ENCODE data around the gene PRELID2.

PRELID2 gene

GRCh38 chr5:145858959-145859358, 23.8 kb upstream of the PRELID2 start:
- Histone ChIP-seq H3K4me2 (ENCODE audit: low read depth, low read length, poor library complexity, severe bottlenecking) (no peak overlapping the region), H3K36me3 (ENCODE audit: insufficient read depth, low read length) (no peaks in the 10 kb centered on the region), H3K9me2 (replicated peaks; ENCODE audit: low read depth, low read length) (no peaks in the 10 kb centered on the region), H3K27me3 (ENCODE audit: insufficient read depth, low read length, poor library complexity, severe bottlenecking) (no peaks in the 10 kb centered on the region), H3F3A (ENCODE audit: low read depth) (peaks cover 3% of the 10 kb centered on the region; the same call in 1 of the 2 replicates), H3K79me2 (ENCODE audit: insufficient read depth, low read length) (no peaks in the 10 kb centered on the region), H3K4me3 (ENCODE audit: low read length, poor library complexity, severe bottlenecking) (no peak overlapping the region), H2AFZ (ENCODE audit: low read length) (no peak overlapping the region), H3K9me3 (ENCODE audit: insufficient read depth, low read depth, low read length) (no peaks in the 10 kb centered on the region), H3K4me1 (ENCODE audit: insufficient read depth, low read length, poor library complexity, severe bottlenecking) (peaks cover 28% of the 10 kb centered on the region), H3K9ac (ENCODE audit: low read depth, low read length, poor library complexity, severe bottlenecking) (no peak overlapping the region), H4K20me1 (ENCODE audit: insufficient read depth, low read length, poor library complexity, severe bottlenecking) (no peaks in the 10 kb centered on the region)
- TF ChIP-seq CTCF (conservative IDR thresholded peaks at IDR 0.05; ENCODE audit: low read length) (no peak), EZH2phosphoT487 (IDR thresholded peaks at IDR 0.05; ENCODE audit: borderline replicate concordance) (no peak)

- Histone ChIP-seq H3K4me1 (ENCODE audit: insufficient read depth, low read length, poor library complexity, severe bottlenecking) (peaks cover 39% of the 10 kb centered on the region), H3K4me3 (ENCODE audit: low read length, poor library complexity, severe bottlenecking) (no peak overlapping the region), H3K79me2 (ENCODE audit: insufficient read depth, low read length) (no peaks in the 10 kb centered on the region), H3K4me2 (ENCODE audit: low read depth, low read length, poor library complexity, severe bottlenecking) (peak overlapping the region; percentile 65), H3K27me3 (ENCODE audit: insufficient read depth, low read length, poor library complexity, severe bottlenecking) (no peaks in the 10 kb centered on the region), H3K9me2 (replicated peaks; ENCODE audit: low read depth, low read length) (no peaks in the 10 kb centered on the region), H3K36me3 (ENCODE audit: insufficient read depth, low read length) (no peaks in the 10 kb centered on the region), H3F3A (ENCODE audit: low read depth) (peaks cover 3% of the 10 kb centered on the region; the same call in 1 of the 2 replicates), H3K9ac (ENCODE audit: low read depth, low read length, poor library complexity, severe bottlenecking) (peak overlapping the region; percentile 63), H4K20me1 (ENCODE audit: insufficient read depth, low read length, poor library complexity, severe bottlenecking) (no peaks in the 10 kb centered on the region), H2AFZ (ENCODE audit: low read length) (peak overlapping the region; percentile 23), H3K9me3 (ENCODE audit: insufficient read depth, low read depth, low read length) (no peaks in the 10 kb centered on the region)
- TF ChIP-seq CTCF (conservative IDR thresholded peaks at IDR 0.05; ENCODE audit: low read length) (no peak), EZH2phosphoT487 (IDR thresholded peaks at IDR 0.05; ENCODE audit: borderline replicate concordance) (no peak)
These were observed 21.2 kb upstream of the PRELID2 start for GRCh38 chr5:145856285-145856818.

- no peaks in the 10 kb centered on the region for H3K9me3 ChIP-seq (ENCODE audit: insufficient read depth, low read depth, low read length)
- H3K4me2 ChIP-seq (ENCODE audit: low read depth, low read length, poor library complexity, severe bottlenecking): peak overlapping the region; percentile 65
- no peaks in the 10 kb centered on the region for H3K9me2 ChIP-seq (replicated peaks; ENCODE audit: low read depth, low read length)
- H3K36me3 ChIP-seq (ENCODE audit: insufficient read depth, low read length): no peaks in the 10 kb centered on the region
- H3F3A ChIP-seq (ENCODE audit: low read depth): peaks cover 3% of the 10 kb centered on the region; the same call in 1 of the 2 replicates
- peak overlapping the region; percentile 48 for H3K4me3 ChIP-seq (ENCODE audit: low read length, poor library complexity, severe bottlenecking)
- peaks cover 39% of the 10 kb centered on the region for H3K4me1 ChIP-seq (ENCODE audit: insufficient read depth, low read length, poor library complexity, severe bottlenecking)
- peak overlapping the region; percentile 23 for H2AFZ ChIP-seq (ENCODE audit: low read length)
- H3K79me2 ChIP-seq (ENCODE audit: insufficient read depth, low read length): no peaks in the 10 kb centered on the region
- no peak for TF ChIP-seq CTCF (conservative IDR thresholded peaks at IDR 0.05; ENCODE audit: low read length)
- TF ChIP-seq EZH2phosphoT487 (IDR thresholded peaks at IDR 0.05; ENCODE audit: borderline replicate concordance): no peak
- H3K9ac ChIP-seq (ENCODE audit: low read depth, low read length, poor library complexity, severe bottlenecking): peak overlapping the region; percentile 63
- H4K20me1 ChIP-seq (ENCODE audit: insufficient read depth, low read length, poor library complexity, severe bottlenecking): no peaks in the 10 kb centered on the region
- no peaks in the 10 kb centered on the region for H3K27me3 ChIP-seq (ENCODE audit: insufficient read depth, low read length, poor library complexity, severe bottlenecking)
These were observed 20.7 kb upstream of the PRELID2 start for GRCh38 chr5:145855763-145856267.
